ENCODE measurements around the gene SRCIN1.

DNA sequence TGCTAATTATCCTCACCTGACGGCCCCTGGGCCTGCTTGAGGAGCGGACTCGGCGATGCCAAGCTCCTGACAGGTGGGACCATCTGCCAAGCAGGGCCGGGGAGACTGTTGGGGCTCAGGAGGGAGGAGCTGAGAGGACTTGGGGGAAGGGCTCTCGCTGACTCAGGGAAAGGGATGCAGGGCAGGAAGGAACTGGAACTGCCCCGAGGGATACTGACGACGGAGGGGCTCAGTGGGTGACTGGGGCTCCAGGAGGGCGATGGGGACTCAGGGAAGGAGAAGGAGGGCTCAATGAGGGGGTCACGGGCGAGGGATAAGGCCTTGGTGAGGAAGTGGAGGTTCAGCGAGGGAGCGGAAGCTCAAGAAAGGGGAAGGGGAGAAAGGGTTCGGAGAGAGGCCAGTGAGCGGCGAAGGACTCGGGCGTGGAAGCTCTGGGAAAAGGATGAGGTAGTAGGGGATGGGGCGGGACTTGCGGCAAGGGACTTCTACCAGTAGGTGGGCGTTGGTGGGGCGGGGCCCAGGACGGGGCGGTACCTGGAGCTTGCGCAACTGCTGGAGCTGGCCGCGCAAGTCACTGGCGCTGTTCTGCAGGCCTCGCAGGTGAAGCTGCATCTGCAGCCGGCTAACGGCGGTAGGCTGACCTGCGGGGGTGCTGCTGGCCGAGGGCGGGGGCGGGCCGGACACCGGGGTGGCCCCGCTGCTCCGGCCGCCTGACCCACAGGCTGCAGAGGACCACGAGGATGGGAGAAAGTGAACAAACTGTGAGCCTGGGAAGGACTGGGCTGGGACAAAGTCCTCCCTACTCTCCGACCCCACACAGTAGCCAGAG is 46.5 kb downstream of the SRCIN1 start:
- TF ChIP-seq, protein P1, sequence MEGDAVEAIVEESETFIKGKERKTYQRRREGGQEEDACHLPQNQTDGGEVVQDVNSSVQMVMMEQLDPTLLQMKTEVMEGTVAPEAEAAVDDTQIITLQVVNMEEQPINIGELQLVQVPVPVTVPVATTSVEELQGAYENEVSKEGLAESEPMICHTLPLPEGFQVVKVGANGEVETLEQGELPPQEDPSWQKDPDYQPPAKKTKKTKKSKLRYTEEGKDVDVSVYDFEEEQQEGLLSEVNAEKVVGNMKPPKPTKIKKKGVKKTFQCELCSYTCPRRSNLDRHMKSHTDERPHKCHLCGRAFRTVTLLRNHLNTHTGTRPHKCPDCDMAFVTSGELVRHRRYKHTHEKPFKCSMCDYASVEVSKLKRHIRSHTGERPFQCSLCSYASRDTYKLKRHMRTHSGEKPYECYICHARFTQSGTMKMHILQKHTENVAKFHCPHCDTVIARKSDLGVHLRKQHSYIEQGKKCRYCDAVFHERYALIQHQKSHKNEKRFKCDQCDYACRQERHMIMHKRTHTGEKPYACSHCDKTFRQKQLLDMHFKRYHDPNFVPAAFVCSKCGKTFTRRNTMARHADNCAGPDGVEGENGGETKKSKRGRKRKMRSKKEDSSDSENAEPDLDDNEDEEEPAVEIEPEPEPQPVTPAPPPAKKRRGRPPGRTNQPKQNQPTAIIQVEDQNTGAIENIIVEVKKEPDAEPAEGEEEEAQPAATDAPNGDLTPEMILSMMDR (IDR thresholded peaks at IDR 0.05; ENCODE audit: low read depth, low read length, missing input control): peak; percentile 8
- TF ChIP-seq, protein P2, sequence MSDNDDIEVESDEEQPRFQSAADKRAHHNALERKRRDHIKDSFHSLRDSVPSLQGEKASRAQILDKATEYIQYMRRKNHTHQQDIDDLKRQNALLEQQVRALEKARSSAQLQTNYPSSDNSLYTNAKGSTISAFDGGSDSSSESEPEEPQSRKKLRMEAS (IDR thresholded peaks at IDR 0.05): peak; percentile 14
- TF ChIP-seq HNF4G (IDR thresholded peaks at IDR 0.05): no peak
- TF ChIP-seq JUND (IDR thresholded peaks at IDR 0.05): no peak
- TF ChIP-seq, protein P3, sequence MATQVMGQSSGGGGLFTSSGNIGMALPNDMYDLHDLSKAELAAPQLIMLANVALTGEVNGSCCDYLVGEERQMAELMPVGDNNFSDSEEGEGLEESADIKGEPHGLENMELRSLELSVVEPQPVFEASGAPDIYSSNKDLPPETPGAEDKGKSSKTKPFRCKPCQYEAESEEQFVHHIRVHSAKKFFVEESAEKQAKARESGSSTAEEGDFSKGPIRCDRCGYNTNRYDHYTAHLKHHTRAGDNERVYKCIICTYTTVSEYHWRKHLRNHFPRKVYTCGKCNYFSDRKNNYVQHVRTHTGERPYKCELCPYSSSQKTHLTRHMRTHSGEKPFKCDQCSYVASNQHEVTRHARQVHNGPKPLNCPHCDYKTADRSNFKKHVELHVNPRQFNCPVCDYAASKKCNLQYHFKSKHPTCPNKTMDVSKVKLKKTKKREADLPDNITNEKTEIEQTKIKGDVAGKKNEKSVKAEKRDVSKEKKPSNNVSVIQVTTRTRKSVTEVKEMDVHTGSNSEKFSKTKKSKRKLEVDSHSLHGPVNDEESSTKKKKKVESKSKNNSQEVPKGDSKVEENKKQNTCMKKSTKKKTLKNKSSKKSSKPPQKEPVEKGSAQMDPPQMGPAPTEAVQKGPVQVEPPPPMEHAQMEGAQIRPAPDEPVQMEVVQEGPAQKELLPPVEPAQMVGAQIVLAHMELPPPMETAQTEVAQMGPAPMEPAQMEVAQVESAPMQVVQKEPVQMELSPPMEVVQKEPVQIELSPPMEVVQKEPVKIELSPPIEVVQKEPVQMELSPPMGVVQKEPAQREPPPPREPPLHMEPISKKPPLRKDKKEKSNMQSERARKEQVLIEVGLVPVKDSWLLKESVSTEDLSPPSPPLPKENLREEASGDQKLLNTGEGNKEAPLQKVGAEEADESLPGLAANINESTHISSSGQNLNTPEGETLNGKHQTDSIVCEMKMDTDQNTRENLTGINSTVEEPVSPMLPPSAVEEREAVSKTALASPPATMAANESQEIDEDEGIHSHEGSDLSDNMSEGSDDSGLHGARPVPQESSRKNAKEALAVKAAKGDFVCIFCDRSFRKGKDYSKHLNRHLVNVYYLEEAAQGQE (IDR thresholded peaks at IDR 0.05): no peak
